NCI-H146 treated with DMSO at 0.1 percent for 48 hours (cell line): ENCODE measurements around the gene ANKRD13B.
"Not testable (repeated sequence)": the region's sequence is repeated elsewhere in the genome, so short reads cannot be mapped to it uniquely, and the experiment has no call there.

Experiments
- DNase-seq: peaks from one replicate; lab custom pipeline; 2025; ENCODE audit not compliant: unreplicated experiment; lab: John Stamatoyannopoulos, UW

Gene ANKRD13B

DNA sequence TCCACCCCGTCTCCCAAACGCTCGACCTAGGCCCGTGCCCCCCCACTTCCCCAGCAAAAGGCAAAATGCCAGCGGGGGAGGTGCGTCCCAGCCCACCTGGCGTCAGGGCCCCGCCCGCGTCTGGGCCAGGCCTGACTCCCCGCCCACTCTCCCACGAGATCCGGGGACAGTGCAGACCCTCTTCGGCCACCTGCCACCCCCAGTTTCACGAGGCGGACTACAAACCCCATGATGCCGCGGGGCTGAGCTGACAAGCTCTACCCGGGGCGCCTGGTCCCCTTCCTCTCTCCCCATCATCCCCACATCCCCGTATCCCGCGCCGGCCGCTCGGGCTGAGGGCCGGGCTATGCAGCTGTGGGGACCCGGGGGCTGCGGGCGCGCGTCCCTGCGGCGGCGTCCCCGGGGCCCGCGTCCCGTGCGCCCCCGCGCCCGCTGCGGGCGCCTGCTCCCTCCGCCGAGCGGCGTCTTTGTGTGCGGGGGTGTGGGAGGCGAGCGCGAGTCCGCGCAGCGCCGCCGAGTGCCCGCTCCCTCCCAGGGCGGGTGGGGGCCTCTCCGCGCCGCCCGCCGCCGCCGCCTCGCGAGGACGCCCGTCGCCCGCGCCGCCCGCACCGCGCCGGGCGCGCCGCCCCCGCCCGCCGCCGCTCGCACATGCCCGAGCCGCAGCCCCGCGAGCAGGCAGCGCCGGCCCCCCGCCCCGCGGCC, at the start of gene ANKRD13B:
Gene ANKRD13B, plus strand, starts transcription at position 283 of the 702 bp plus-strand sequence. CDS start 490 bp downstream, outside the sequence.
- DNase-seq = peak; percentile 48

DNA sequence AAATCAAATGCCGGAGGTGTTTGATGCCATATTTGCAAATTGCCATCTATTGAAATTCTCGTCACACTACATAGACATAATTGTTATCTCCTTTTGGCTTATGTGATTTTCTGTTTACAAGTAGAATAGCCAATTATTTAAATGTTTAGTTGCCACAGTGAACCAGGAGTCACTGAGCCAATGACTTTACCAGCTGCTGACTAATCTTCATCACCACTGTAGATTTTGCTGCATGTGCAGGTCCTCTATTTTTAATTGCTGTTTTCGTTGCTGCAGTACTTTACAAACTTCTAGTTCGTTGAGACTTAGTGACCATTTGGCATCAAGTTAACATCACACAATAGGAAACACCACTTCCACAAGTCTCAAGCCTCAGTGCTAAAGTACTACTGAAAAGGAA, 48.9 kb upstream of the ANKRD13B start:
- DNase-seq = no peak

GRCh38 chr17:29546085-29546484, 46.8 kb upstream of the ANKRD13B start:
- no peak for DNase-seq

GRCh38 chr17:29546830-29547229, 46.1 kb upstream of the ANKRD13B start:
- DNase-seq = no peak

DNA sequence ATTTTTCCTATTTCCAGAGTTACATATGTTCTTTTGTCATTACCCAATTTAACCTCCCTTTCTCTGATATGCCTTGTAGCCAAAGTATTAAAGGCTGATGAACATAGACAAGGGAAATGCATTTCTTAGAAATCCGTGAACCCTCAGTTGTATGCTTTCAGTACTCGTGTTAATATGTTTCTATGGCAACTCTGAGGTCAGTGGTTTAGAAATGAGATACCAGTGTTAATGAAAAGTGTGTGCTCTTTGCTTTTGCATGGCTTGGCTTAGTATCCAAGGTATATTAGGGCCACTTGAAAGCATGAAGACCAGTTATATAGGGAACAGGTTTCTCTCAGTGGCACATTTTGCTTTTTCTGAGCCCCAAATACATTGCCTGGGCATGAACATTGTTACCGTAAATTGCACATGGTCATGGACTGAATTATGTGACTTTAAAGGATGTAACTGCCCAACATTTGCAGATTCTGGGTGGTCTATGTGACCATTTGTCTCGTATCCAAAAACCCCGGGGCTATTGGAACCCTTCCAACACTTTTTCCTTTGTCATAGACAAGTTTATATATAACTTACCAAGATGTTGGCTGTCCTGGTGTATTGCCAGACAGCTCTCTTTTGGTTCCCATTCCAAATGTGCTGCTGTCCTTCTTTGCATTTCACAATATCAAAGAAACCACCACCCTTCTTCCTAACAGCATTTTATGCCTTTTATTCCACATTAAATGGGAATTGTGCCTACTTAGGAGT, 43.6 kb upstream of the ANKRD13B start:
- DNase-seq = no peak

DNA sequence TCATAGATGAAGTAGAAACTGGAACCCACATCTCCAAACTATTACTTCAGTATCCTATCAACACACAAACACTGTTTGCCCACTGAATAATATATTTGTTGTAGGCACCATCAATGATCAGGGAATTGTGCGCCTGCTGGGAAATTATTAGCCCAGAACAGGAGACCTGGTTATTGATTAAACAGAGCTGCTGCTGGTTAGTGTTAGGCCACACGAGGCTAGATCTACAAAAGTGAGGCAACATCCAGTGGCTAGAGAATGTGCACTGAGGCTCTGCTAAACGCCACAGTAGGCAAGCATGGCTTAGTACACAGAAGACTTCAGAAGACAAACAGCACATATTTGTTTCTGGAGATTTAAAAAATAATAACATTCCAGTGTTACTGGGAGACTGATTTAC, 37.1 kb upstream of the ANKRD13B start:
- DNase-seq = no peak

DNA sequence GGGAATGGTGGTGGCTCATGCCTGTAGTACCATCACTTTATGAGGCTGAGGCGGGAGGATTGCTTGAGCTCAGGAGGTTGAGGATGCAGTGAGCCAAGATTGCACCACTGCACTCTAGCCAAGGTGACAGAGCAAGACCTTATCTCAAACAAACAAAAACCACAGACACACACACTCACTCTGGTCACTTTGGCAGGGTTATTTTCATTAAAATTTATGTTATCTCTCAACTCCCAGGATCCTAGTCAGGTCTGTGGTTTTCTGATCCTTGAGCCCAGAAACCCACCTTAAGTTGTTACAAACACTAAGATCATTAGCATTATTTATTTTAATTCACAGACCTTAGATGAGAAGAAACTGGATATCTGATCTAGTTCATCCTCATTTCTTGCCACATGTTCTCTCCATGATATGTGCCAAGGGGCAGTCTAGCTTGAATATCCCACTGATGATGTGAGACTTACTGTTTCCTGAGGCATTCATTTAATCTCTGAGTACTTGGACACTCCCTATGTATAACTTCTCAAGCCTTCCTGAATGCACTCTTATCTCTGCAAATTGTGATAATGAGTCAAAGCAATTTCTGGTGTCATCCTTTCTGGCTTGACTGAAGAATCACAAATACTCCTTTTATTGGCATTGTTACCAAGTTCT, 35.7 kb upstream of the ANKRD13B start:
- DNase-seq = no peak

DNA sequence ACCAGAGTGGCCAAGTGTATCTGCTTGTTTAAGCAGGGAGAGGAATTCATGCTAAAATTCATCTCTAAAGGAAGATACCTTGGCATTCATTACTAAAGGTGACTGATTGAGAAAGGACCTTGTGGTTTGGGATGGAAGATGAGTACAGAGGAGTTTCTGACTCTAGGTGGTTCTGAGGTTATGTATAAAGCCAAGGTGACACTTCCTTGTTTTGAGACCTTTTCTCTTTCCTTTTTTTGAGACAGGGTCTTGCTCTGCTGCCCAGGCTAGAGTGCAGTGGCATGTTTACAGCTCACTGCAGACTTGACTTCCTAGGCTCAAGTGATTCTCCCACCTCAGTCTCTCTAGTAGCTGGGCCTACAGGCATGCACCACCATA, 35.2 kb upstream of the ANKRD13B start:
- no peak for DNase-seq

GRCh38 chr17:29558139-29558538, 34.8 kb upstream of the ANKRD13B start:
- DNase-seq = not testable (repeated sequence)

DNA sequence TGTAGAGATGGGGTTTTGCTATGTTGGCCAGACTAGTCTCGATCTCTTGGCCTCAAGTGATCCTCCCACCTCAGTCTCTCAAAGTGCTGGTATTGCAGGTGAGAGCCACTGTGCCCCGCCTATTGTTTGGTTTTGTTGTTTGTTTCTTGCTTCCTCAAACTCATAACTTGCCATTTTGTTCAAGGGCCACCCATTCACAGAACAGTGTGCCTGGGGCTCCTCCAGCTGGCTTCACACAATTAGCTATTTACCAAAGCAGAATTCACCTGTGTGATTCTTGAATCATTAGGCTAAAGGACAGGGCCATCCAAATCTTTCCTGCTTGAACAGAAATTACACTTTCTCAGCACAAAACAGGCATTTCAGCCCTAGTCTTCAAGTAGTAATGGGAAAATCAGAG, 33.3 kb upstream of the ANKRD13B start:
- no peak for DNase-seq

GRCh38 chr17:29560316-29560715, 32.6 kb upstream of the ANKRD13B start:
- DNase-seq = no peak

DNA sequence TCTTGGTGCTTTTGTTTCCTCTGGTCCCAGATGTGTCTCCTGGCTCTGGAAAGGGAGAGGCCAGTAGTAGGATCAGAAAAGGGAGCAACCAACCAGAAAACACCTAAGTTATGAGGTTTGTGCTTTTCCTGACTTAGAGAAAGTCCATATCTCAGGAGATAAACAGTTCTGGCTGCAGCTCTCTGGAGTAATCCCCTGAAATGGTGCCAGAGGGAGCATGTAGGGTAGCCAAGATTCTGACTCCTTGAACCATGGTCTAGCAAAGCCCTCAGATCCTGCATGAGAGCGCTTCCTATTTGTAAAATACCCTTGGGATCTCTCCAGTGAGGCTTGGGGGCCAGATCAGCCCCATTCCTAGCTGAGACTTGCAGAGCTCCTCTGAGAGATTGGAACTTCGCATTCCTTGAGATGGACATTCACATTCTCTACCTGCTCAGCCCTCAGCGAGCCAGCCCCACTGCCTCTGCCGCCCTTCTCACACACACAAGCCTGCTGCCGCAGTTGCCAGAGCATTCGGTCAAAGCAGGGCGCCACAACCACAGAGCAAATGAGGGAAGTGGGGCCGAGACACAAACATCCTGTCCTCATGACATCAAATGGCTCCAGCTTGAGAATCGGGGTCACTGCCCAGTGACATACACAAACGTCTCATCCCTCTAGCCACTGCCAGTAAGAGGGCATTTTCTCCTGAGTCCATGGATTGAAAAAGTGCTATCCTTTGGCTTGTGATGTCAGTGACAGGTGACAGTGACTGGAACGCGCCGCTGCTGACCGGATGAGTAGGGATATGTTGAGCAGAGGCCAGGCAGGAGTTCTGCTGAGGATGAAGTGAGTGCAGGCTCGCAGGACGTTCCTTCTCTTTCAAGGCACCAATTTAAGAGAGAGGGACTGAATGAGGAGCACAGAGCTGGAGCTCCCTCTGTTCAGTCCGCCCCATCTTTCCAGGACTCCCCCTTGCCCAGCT, 31.1 kb upstream of the ANKRD13B start:
- DNase-seq = no peak

DNA sequence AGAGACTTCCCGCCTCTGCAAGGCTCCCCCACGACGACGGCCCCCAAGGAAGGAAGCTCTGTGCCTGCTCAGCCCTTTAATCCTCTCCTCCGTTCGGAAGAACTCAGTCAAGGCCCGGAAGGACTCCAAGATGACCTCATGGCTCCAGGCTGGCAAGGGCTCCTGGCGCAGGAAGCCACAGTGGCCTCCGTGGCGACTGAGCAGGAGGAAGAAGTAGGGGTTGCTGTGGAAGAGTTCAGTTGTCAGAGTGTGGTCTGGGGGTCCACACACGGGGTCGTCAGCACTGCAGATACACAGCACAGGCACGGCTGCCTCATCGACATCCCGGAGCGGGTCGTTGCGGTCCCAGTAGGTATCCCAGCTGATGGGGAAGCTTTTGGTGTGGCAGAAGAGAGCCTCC, 30.3 kb upstream of the ANKRD13B start:
- DNase-seq = no peak

GRCh38 chr17:29563816-29564215, 29.1 kb upstream of the ANKRD13B start:
- no peak for DNase-seq

DNA sequence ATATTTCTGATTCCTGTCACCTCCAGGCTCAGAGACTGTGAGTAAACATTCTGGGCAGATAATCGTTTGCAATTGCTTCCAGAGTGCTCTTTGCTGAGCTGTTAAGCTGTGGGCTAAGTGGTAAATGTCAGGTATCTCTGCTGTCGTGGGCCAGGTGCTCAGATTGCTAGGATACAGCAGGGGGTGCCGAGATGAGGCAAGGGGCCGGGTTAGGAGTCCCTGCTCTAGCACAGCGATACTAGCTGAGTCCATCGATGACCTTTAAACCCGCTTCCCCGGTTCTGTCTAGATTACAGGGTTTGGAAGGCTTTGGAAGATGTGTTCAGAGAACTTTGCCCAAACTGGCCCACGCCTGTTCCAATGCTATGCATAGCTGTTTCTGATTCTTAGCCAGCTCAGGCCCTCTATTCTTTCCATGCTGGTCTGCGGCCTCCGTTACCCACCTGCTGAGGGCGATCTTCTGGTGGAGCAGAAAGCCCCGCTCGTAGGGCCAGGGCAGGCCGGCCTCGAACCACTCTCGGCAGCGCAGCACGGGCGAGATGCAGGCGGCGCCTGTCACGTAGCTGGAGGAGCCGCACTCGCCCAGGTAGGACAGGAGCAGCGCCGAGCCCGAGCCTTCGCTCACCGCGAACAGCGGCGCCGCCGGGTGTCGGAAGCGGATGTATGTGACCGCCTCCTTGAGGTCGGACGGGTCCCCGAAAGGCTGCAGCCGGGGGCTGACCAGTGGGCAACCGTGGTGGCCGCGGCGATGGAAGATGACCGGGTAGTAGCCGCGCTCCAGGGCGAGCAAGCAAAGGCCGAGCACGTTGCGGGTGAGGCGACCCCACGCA, 27.1 kb upstream of the ANKRD13B start:
- peak; percentile 70 for DNase-seq

DNA sequence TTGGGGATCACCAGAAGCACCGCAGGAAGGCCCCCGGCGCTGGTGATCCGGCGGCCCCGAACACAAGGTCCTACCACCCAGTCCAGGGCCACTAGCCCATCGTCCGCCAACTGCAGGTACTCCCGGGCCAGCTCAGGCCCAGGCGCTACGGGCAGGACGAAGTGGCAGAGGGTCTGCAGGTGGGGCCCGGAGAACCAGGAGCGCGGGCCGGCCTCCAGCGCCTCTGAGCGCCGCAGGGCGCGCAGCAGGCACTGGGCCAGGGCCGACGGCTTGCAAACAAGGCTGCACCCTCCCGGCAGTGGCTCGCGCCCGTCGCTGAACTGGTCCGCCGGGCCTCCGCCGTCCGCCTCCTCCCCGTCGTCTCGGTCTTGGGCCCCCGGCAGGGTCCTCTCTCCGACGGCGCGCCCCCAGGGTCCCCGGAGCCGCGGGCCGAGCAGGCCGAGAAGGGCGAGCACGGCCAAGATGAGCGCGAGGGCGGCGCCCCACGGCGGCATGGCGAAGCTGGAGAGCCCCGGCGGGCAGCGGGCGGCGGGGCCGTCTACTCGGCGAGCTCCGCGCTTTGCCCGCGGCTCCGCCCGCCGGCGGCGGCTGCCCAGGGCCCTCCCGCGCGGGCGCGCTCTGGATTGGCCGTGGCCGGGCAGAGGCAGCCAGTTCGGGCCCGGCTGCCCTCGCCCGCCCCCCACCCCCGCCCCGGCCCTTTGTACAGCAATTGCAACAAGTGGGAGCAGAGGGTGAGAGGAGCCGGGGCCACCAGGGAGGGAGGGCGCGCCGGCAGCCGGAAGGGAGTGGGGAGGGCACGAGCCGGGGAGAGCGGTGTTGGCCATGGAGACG, 26.2 kb upstream of the ANKRD13B start, which contains the start of gene ABHD15:
Gene ABHD15, minus strand, starts transcription at position 565 of the 831 bp plus-strand sequence. Its CDS starts 71 bp downstream, at position 494.
- peak; percentile 43 for DNase-seq

GRCh38 chr17:29567304-29567553, 25.7 kb upstream of the ANKRD13B start:
- no peak for DNase-seq

DNA sequence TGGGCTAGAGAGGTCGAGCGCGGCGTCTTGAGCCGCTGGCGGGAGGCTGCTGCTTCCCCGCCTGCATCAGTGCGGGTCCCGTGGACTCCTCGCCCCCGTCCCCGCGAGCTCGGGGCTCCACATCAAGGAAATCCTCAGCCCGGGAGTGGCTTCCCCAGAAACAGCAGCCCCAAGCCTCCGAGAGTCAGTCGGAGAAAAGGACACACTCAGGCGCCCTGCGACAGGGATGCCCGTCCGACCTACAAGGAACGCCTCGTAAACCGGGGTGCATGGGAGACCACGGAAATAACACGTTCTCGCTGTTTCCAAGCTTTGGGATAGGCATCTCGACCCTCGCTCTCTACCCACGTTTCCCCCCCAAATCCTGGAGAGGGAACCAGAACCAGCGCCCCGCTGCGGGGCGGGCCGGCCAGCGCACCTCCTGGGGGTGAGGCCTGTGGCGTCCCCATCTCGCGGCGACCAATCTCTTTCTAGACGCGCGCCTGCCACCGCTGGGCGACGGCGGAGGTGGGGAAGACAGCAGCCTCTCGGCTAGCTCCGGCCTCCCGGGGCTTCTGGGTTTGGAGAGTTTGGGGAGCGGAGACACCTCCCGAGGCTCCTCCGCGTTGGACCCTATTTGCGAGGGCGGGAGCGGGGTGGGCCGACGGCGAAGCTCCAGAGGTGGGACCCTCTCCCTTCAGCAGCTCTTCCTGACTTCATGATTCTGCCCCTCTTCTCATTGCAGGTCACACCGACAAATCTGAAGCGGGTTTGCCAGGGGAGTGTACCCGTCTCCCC, 25.2 kb upstream of the ANKRD13B start:
- peak; percentile 46 for DNase-seq
